ENCODE measurements around the gene SAT2.
A peak's percentile ranks its signal among the peaks of the same experiment; 100 is the strongest.
"Not testable (repeated sequence)": the region's sequence is repeated elsewhere in the genome, so short reads cannot be mapped to it uniquely, and the experiment has no call there.

The SAT2 gene

DNA sequence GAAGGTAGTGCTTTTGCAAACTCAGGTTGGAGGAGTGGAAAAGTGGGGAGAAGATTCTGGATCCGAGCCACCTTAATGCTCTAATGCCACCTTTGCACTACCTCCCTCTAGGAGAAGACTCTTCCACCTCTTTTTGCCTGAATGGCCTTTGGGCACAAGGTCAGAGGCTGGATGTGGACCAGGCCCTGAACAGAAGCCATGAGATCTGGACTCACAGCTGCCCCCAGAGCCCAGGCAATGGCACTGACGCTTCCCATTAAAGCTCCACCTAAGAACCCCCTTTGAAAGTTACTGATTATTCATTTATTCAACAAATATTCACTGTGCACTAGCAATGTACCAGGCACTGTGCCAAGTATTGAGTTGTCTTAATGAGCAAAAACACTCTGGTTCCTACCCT lies 5.5 kb upstream of the SAT2 start:
- no peak for DNase-seq

DNA sequence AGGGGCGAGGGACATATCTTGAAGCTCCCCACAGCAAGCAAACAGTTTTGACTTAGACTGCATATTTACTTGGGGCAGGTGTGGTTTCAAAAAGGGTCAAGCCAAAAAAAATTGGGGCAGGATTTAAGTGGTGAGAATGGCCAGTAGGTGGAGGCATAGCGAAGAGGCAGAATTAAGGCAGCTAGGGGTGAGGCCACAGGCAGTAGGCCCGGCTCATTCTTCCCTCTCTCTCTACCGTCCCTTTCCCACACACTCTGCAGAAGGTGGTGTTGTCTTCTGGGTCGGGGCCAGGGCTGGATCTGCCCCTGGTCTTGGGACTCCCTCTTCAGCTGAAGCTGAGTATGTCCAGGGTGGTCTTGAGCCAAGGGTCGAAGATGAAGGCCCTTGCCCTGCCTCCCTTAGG lies 4.9 kb upstream of the SAT2 start:
- no peak for DNase-seq

DNA sequence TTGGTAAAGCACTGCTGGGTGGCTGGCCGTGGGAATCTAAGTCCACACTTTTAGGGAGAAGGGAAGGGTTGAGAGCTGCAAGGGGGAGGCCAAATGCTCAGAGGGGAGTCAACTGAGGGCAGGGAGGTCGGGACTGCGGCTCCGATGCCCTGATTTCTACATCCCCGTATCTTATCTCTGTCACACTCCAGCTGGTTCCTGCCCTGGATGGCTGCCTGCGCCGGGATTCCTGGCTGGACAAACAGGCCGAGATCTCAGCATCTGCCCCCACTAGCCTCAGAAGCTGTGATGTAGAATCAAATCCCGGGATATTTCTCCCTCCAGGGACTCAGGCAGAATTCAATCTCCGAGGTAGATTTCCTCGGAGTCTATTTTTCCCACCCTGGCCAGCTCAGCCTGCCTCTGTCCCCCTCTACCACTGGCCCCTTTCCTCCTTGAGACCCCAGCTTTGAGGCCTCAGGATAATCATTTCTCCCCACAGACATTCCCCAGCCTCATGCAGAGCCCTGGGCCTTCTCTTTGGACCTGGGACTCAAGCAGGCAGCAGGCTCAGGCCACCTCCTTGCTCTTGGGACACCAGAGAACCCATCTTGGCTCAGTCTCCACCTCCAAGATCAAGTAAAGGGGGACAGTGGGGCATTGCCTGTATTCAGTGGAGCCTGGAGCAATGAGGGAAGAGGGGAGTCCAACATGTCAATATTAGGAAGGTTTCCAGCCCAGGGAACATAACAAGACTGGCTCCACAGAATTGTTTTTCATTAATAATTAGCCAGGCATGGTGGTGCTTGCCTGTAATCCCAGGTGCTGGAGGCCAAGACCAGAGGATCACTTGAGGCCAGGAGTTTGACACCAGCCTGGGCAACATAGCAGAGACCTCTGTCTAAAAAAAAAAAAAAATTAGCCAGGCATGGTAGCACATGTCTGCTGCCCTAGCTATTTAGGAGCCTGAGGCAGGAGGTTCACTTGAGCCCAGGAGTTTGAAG lies 4.1 kb upstream of the SAT2 start:
- DNase-seq, result no peak

DNA sequence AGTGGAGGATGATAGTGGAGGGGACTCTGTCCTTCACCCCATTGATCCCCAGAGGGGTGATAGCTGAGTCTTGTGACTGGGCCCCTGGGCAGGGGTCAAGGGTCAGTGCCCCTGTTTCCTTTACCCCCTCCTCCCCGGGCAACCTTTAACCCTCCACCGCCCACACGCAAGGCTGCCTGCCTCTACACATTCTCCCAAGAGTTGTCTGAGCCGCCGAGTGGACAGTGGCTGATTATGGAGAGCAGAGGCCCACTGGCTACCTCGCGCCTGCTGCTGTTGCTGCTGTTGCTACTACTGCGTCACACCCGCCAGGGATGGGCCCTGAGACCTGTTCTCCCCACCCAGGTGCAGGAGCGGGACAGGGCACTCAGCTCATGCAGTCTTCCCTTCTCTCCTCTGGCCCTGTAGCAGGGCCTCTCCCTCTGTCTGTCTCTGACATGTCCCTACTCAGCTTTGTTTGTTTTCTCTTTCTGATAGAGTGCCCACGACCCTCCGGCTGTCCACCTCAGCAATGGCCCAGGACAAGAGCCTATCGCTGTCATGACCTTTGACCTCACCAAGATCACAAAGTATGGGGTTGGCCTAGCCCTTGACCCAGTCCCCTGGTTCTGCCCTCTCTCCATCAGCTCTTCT lies 2.4 kb upstream of the SAT2 start, which contains the start of gene SHBG:
Gene SHBG, plus strand, starts transcription at position 197 of the 633 bp plus-strand sequence. Its CDS starts 38 bp downstream, at position 235.
- no peak for DNase-seq

DNA sequence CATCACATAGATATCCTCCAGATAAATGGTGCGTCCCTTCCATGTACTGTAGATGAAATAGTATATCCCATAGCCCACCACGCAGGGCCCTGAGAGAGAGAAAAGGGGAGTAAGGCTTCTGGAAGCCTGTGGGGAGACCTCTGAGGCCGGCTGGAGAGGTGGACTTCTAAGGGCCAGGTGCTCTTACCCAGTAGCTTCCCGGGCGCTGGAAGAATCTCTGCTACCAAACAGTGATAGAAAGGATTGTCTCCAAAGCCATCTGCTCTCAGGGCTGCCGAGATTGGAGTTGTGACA lies 718 bp downstream of the SAT2 start:
- DNase-seq, result no peak

DNA sequence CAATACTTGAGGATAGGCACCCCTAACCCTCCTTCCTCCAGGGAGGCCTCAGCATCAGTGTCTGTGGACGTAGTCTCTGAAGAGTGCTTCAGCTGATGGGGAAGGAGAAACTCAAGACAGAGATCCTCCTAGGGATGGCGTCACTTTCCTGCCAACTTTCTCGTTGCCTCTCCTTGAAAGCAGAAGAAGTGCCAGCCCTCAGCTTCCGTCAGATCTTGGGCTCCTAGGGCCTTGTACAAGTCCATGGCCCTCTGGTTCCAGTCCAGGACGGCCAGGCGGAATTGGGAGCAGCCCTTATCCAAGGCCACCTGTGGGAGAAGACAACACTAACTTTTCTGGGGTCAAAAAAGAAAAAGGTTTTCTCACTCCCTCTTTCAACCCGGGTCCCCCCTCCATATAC lies 1.3 kb downstream of the SAT2 start:
- DNase-seq, result no peak

DNA sequence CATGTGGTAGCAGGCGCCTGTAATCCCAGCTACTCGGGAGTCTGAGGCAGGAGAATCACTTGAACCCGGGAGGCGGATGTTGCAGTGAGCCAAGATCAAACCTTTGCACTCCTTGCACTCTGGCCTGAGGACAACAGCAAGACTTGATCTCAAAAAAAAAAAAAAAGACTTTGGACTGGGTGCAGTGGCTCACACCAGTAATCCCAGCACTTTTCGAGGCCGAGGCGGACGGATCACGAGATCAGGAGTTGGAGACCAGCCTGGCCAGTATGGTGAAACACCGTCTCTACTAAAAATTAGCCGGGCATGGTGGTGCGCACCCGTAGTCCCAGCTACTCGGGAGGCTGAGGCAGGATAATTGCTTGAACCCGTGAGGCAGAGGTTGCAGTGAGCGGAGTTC lies 1.9 kb downstream of the SAT2 start:
- DNase-seq, result not testable (repeated sequence)

DNA sequence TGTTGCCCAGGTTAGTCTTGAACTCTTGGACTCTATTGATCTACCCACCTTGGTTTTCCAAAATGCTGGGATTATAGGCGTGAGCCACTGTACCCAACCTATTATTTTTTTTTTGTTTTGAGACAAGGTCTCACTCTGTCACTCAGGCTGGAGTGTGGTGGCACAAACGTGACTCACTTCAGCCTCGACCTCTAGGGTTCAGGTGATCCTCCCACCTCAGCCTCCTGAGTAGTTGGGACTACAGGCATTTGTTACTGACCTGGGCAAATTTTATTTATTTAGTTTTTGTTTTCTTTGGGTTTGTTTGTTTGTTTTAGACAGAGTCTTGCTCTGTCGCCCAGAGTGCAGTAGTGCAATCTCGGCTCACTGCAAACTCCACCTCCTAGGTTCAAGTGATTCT lies 4.0 kb downstream of the SAT2 start:
- DNase-seq, result no peak

DNA sequence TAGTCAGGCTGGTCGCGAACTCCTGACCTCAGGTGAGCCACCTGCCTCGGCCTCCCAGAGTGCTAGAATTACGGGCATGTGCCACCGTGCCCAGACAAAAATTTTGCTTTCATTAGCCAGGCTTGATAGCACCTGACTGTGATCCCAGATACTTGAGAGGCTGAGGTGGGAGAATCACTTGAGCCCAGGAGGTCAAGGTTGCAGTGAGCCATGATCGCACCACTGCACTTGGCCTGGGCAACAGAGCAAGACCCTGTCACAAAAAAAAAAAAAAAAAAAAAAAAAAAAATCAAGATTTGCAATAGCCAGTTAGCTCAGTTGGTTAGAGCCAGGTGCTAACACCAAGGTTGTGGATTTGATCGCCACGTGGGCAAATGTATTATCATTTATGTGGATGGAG lies 6.8 kb downstream of the SAT2 start:
- DNase-seq, result no peak

DNA sequence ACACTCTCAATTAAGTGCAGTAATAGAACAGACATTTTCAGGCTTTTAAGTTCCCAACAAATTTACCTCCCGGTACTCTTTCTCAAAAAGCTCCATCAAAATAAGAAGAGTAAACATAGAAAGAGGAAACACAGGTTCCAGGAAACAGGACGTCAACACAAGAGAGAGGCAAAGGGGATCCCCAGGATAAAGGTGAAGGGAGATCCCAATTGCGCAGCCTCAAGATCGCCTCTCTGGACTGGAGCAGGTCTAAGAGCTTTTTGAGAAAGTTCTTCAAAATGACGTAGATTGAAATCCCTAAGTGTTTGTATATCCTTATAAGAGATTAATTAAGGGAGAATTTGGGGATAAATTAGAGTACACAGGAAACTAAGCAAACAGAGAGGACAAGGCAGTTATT lies 9.0 kb downstream of the SAT2 start:
- DNase-seq, result no peak

DNA sequence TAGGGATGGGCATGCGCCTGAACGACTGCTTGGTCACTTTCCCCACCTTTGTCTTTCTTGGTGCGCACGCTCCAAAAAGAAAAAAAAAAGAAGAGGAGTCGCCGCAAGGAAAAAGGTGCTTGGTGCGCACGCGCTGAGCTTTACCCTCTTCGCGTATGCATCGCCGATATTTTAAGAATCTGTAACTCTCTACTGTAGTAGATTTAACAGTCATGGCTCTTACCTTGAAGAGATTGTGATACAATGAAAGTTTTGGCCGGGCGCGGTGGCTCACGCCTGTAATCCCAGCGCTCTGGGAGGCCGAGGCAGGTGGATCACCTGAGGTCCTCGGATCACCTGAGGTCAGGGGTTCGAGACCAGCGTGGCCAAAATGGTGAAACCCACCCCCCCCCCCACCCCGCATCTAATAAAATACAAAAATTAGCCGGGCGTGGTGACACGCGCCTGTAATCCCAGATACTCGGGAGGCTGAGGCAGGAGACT lies 12.3 kb downstream of the SAT2 start:
- no peak for DNase-seq

DNA sequence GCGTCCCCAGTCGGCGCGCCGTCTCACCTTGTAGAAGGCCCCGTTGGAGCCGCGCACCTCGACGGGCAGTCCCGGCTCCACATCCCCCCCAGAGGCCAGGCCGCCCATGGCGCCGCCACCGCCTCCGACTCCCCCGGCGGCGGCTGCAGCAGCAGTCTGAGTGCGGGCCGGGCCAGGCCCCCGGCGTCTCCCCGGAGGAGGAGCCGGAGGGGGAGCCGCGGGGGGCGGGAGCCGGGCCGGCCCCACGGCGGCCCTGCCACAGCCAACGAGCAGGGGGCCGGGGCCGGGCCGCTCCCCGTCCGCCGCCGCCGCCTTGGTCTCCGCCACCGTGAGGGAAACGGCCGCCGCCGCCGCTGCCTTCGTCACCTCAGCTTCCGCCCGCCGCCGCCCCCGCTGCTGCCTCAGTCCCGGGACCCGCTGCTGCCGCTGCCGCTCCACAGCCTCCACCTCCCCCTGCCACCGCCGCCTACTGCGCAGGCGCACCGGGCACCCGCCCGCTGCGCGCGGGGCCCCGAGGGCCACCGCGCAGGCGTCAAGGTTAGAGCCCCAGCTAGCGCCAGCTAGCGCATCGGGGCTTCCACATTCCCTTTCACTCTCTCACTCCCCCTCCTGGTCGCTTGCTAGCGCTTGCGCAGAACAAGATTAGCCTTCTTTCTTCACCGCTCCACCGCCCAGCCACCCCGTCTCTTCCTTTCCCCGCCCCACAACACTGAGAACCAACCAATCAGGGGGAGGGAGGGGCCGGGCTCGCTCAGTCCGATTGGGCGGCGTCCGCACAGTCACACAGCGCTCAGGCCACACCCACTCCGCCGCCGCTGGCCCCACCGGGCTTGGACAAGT lies 13.0 kb downstream of the SAT2 start, which contains the start of gene FXR2:
Gene FXR2, minus strand, starts transcription at position 473 of the 840 bp plus-strand sequence. Its CDS starts 365 bp downstream, at position 108.
- peak; percentile 98 for DNase-seq

DNA sequence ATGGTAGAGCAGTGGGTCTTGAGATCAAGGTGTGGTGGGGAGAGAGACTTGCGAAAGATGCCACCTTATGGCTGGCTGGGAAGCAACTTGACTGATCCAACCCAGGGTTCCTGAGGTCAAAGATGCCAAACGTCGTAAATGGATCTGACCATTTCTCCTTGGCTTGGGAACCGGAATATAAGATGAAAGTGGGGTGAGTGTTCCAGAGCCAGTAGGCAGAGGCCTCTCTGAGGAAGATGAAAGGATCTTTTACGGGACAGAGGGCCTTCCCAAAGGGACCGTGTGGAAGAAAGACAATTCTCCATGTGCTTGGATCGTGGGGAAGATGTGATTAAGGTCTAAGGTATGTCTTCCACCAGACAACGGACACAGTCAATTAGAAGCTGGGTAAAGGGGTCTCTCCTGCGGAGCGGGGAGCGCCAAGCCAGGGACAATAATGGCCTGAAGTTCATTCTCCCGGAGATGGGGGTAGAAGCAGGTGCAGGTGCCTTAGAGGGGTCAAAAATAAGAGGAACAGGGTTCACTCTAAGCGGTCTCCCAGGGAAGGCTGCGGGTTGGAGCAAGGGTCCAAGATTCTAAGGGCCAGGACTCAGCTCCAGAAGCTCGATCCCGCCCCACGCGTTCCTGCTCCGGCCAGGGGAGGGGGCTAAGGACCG lies 13.7 kb downstream of the SAT2 start:
- no peak for DNase-seq

DNA sequence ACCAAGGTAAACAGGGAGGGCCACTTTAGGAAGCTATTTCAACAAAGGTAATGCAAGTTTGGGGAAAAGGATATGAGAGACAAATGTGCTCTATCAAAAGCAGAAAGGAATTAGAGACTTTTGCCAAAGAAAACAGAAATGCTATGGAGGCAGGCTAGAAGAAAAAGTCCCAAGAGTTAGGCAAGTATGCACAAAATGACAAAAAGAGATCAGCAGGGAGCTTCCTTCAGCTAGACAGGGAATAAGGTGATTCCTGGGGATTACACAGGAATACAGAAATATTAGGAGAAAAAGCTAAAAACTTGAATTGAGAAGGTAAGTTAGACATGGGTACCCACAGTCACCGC lies 15.4 kb downstream of the SAT2 start:
- no peak for DNase-seq

DNA sequence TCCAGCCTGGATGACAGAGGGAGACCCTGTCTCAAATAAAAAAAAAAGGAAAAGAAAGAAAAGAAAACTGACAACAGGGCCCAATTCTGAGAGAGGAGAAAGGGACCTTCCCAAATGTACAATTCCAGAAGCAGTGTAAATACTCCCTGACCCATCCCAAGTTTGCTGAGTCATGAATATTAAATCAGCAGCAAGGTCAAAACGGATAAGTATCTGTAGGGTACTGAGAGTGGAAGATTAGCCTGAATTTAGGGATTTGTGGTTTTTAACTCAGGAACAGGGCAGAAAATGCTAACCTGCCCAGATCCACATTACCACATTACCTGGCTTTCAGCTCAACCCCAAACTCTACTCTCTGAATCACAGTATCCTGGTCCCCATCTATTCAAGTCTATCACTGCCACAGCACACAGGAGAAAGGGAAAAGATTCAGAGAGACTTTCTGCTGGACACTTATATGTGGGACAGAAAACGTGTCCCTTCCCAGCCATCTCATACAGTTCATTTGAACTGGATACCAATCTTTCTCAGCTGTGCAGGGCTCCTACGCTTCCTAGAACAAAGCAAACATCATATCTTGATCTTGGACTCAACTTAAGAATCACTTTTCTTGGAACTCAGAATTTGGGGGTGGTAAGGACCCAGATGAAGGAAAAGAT lies 15.9 kb downstream of the SAT2 start:
- no peak for DNase-seq

DNA sequence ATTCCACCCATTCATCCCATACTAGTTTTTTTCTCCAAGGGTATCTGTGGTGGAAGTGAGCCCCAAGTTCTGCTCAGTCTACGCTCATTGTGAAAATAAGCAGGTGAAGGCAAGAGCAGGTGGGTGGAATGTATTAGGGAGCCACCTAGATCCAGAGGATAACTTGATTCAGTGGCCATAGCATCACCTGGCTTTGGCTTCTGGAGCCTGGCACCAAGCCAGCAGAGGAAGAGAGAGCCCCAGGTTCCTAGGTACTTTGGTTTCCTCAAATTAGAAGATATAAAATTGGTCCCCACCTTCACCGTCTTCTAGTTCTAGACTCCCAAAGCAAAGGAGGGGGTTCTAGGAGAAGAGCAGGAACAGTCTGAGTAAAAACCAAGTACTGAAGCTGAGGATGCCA lies 17.0 kb downstream of the SAT2 start:
- DNase-seq, result no peak

DNA sequence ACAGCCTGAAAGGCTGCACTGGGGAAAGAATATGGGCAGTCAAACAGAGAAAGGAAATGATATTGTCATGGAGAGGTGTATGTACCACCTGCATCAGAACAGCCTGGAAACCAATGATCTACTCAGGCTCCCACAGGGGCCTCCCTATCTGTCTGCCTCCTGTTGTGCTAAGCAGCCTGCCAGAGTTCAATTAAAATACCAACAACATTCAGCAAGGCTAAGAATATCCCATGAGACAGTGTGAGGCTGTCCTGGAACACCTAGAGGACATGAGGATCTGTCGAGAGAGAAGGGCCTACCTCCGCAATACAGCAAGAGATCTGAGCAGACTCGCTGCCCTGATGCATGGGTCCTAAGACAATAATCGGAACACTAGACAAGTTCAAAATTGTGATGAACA lies 21.3 kb downstream of the SAT2 start:
- no peak for DNase-seq

DNA sequence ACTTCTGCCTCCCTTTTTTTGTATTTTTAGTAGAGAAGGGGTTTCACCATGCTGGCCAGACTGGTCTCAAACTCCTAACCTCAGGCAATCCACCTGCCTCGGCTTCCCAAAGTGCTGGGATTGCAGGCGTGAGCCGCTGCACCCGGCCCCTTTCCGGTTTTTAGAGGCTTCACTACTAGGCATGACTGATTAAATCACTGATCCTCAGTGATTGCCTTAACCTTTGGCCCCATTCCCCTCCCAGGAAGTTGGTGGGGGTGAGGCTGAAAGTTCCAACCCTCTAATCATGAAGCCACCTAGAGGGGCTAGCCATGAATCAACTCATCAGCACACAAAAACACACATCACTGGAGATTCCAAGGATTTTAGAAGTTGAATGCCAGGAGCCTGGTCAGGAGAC lies 30.1 kb downstream of the SAT2 start:
- not testable (repeated sequence) for DNase-seq

DNA sequence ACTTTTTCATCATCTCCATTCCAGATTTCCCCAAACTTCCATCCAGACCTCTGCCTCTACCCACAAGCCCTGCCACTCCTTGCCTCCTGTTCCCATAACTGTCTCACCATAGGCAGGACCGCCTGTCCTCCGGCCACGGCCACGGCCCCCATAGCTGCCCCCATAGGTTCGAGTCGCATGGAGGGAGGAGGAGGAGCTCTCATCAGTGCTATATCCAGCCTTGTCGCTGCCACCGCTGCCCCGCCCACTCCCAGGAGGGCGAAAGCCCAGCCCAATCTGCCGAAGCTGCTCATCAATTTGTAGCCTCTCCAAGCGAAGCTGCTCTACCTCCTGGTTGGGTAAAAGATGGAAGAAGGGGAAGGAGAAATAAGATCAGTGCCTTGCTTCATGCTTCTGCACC lies 34.3 kb downstream of the SAT2 start:
- no peak for DNase-seq

DNA sequence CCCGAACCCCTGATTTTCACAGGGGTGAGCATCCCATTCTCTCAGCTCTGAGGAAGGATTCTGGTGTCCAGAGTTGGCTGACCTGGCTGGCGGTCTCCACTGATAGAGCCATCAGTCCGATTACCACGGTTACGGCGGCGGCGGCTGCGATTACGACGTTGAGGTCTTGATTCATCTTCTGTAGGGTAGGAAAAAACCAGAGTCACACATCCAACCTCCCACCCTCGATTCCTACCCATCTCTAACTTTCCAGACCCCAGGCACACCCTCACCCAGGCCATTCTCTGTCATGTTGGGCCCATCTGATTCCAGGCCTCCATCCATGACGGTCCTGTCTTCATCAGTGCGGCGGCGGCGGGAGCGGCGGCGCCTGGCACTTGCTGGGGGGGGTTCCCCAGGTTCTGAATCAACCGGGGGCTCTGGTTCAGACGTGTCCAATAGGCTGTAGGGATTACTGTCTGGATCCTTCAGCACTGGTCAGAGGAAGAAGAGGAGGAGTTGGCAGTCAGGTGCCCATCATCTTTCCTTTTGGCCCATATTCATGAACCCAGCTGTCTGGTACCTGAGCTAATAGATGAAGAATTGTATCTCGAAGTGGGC lies 35.1 kb downstream of the SAT2 start:
- DNase-seq, result no peak

DNA sequence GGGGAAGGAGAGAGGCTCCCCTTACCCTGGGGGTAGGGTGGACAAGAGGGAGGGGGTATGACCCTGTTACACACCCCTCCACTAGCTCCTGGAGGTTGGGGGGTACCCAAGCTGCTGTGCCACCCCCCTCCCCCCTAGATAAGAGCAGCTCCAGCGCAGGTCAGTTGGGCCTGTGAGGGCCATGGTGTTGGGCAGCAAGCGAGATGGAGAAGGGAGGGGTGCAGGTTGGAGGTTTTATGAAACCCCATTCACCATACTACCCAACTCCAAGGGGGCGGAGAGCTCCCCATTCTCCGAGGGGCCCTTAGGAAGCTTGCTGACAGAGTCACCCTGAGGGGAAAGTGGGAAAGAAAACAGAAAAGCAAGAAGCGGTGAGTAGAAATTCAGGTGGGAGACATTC lies 36.0 kb downstream of the SAT2 start:
- DNase-seq, result no peak

DNA sequence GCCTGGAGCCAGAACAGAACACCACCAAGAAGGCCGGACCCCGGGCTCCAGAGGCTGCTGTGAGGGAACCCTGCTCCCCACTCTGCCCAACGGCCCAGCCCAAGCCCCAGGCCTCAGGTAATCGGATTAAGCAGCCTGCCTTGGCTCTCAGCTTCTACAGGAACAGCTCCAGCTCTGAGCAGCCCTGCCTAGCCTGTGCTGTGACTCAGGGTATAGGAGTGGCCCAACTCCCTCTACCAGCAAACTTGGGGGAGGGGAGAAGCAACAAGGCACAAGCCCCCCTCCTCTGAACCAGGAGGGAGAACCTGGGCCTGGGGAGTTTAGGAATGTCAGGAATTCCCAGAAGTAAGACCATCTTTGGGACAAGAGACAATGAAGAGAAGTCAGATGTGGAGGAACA lies 36.9 kb downstream of the SAT2 start:
- DNase-seq, result no peak
